ENCODE measurements around the gene ARHGEF7. TPM values are rescaled to one million over a fixed set of nuclear protein-coding genes. Genes with fewer than 3 reads are reported as not detected.
A peak's percentile ranks its signal among the peaks of the same experiment; 100 is the strongest.

ARHGEF7 gene
- total RNA-seq, 1 donor from 2014 or later = 52.8 TPM

GRCh38 chr13:111270126-111270525, 155.0 kb downstream of the ARHGEF7 start:
- DNase-seq (ENCODE audit: low read depth) = no peak

GRCh38 chr13:111270765-111271698, 155.9 kb downstream of the ARHGEF7 start:
- peak; percentile 70 for DNase-seq (ENCODE audit: low read depth)

- no peak for DNase-seq (ENCODE audit: low read depth)
Observed at GRCh38 chr13:111272117-111272516, 157.0 kb downstream of the ARHGEF7 start.

GRCh38 chr13:111275382-111275781, 160.3 kb downstream of the ARHGEF7 start:
- DNase-seq (ENCODE audit: low read depth) = no peak

- DNase-seq (ENCODE audit: low read depth) = no peak
Observed at GRCh38 chr13:111275995-111276618, 161.0 kb downstream of the ARHGEF7 start.

GRCh38 chr13:111278258-111278657, 163.1 kb downstream of the ARHGEF7 start:
- no peak for DNase-seq (ENCODE audit: low read depth)

- DNase-seq (ENCODE audit: low read depth) = no peak
Observed at GRCh38 chr13:111278743-111279652, 163.9 kb downstream of the ARHGEF7 start.

- no peak for DNase-seq (ENCODE audit: low read depth)
Observed at GRCh38 chr13:111280226-111280625, 165.1 kb downstream of the ARHGEF7 start.

- no peak for DNase-seq (ENCODE audit: low read depth)
Observed at GRCh38 chr13:111280681-111281585, 165.8 kb downstream of the ARHGEF7 start.

- peak; percentile 59 for DNase-seq (ENCODE audit: low read depth)
Observed at GRCh38 chr13:111281751-111282311, 166.7 kb downstream of the ARHGEF7 start.

- DNase-seq (ENCODE audit: low read depth) = no peak
Observed at GRCh38 chr13:111282425-111282824, 167.3 kb downstream of the ARHGEF7 start.

- no peak for DNase-seq (ENCODE audit: low read depth)
Observed at GRCh38 chr13:111282997-111283396, 167.9 kb downstream of the ARHGEF7 start.

GRCh38 chr13:111283457-111283856, 168.3 kb downstream of the ARHGEF7 start:
- DNase-seq (ENCODE audit: low read depth) = no peak

GRCh38 chr13:111283991-111284390, 168.9 kb downstream of the ARHGEF7 start:
- no peak for DNase-seq (ENCODE audit: low read depth)

- no peak for DNase-seq (ENCODE audit: low read depth)
Observed at GRCh38 chr13:111284565-111284964, 169.5 kb downstream of the ARHGEF7 start.

GRCh38 chr13:111286162-111286561, 171.1 kb downstream of the ARHGEF7 start:
- DNase-seq (ENCODE audit: low read depth) = no peak

GRCh38 chr13:111286749-111287148, 171.6 kb downstream of the ARHGEF7 start:
- no peak for DNase-seq (ENCODE audit: low read depth)

- DNase-seq (ENCODE audit: low read depth) = no peak
Observed at GRCh38 chr13:111287201-111287600, 172.1 kb downstream of the ARHGEF7 start.

GRCh38 chr13:111288276-111288675, 173.2 kb downstream of the ARHGEF7 start:
- peak; percentile 69 for DNase-seq (ENCODE audit: low read depth)

GRCh38 chr13:111289251-111289650, 174.1 kb downstream of the ARHGEF7 start:
- peak; percentile 83 for DNase-seq (ENCODE audit: low read depth)
